OCI-M2 (cell line): ENCODE measurements around the gene FSIP1.

ENCODE experiments used
- DNase-seq: peaks from one replicate; lab custom pipeline; 2025; ENCODE audit not compliant: unreplicated experiment; lab: John Stamatoyannopoulos, UW

FSIP1 gene

GRCh38 chr15:39690881-39691634 is 91.6 kb downstream of the FSIP1 start:
- DNase-seq: no peak

GRCh38 chr15:39687965-39688364 is 94.7 kb downstream of the FSIP1 start:
- DNase-seq: no peak

- DNase-seq: no peak
These were observed 96.5 kb downstream of the FSIP1 start for GRCh38 chr15:39685999-39686613.

- DNase-seq: no peak
These were observed 97.3 kb downstream of the FSIP1 start for GRCh38 chr15:39685367-39685766.

GRCh38 chr15:39684233-39684632 is 98.4 kb downstream of the FSIP1 start:
- no peak for DNase-seq

GRCh38 chr15:39682366-39682765 is 100.3 kb downstream of the FSIP1 start:
- no peak for DNase-seq

- DNase-seq: no peak
These were observed 101.8 kb downstream of the FSIP1 start for GRCh38 chr15:39680868-39681267.

GRCh38 chr15:39672666-39673065 is 110.0 kb downstream of the FSIP1 start:
- DNase-seq: no peak

GRCh38 chr15:39672184-39672583 is 110.5 kb downstream of the FSIP1 start:
- DNase-seq: no peak

- DNase-seq: no peak
These were observed 112.0 kb downstream of the FSIP1 start for GRCh38 chr15:39670687-39671086.

GRCh38 chr15:39669661-39670060 is 113.0 kb downstream of the FSIP1 start:
- no peak for DNase-seq

- DNase-seq: no peak
These were observed 113.4 kb downstream of the FSIP1 start for GRCh38 chr15:39669241-39669640.

- no peak for DNase-seq
These were observed 114.2 kb downstream of the FSIP1 start for GRCh38 chr15:39668457-39668856.

- DNase-seq: no peak
These were observed 115.1 kb downstream of the FSIP1 start for GRCh38 chr15:39667382-39668127.

- DNase-seq: no peak
These were observed 116.0 kb downstream of the FSIP1 start for GRCh38 chr15:39666677-39667076.

GRCh38 chr15:39665629-39666250 is 116.9 kb downstream of the FSIP1 start:
- no peak for DNase-seq

- DNase-seq: no peak
These were observed 118.9 kb downstream of the FSIP1 start for GRCh38 chr15:39663704-39664250.

GRCh38 chr15:39661776-39662175 is 120.9 kb downstream of the FSIP1 start:
- no peak for DNase-seq

GRCh38 chr15:39658740-39659139 is 123.9 kb downstream of the FSIP1 start:
- no peak for DNase-seq

GRCh38 chr15:39657668-39658067 is 125.0 kb downstream of the FSIP1 start:
- DNase-seq: no peak

GRCh38 chr15:39657181-39657580 is 125.5 kb downstream of the FSIP1 start:
- no peak for DNase-seq
